ENCODE results near the gene CNRIP1.

CNRIP1 gene

DNA sequence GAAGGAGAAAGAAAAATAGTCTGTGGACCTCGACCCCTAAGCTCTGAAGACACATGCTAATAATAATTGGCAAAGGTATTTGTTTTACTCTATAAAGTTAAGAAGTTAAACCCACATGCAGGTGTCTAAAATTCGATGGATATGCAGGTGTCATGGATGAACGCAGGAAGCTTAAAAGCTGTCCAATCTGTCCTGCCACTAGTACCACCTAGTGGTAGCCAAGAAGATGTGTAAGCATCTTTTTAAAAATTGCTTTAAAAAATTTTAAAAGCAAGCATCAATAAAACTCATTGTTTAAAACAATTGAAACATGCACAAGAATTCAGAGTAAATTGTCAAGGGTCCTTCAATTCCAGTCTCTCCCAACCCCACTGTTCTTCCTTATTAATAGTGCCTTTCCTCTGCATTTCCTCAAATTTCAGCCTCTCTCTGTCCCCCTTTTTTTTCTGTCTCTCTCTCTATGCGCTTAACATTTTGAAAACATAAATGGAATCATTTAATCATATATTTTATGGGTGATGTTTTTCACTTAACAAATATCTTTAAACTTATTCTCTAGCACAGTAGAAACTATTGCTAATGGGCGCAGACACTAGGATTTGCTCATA, 36.8 kb downstream of the CNRIP1 start:
- H3K27ac ChIP-seq (ENCODE audit: insufficient read depth, low read length, poor library complexity, severe bottlenecking), result no peak overlapping the region
- H3K9me3 ChIP-seq (ENCODE audit: control insufficient read depth, low read length), result no peaks in the 10 kb centered on the region
- no peak overlapping the region for H3K4me3 ChIP-seq (ENCODE audit: insufficient read depth, low read depth, low read length, poor library complexity, severe bottlenecking)
- DNase-seq, result peak in 1 of 3 donors; percentile 11
- H3K4me1 ChIP-seq (ENCODE audit: control insufficient read depth, insufficient read depth, low read length, poor library complexity, severe bottlenecking), result no peaks in the 10 kb centered on the region
- H3K36me3 ChIP-seq (ENCODE audit: control insufficient read depth, insufficient read depth, low read length), result no peaks in the 10 kb centered on the region
- H3K27me3 ChIP-seq (replicated peaks; ENCODE audit: control insufficient read depth, insufficient read depth, low read length, poor library complexity, severe bottlenecking), result no peaks in the 10 kb centered on the region

DNA sequence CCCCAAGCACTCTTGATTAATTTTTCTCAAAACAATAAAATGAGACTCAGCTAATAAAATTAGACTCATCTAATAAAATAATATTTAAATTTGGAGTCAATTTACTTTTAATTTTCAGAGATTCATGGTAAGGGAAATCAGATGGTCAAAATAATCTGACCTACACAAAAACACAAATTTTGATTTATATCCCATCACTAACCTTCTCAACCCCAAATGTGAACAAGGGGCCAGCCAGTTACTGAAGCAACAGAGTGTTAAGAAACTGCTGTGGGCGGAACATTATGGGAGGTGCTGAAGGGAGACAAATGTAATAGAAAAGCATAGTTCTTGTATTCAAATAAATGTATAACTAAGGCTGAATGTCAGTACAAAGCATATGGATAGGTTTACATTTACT, 39.0 kb downstream of the CNRIP1 start:
- H3K4me3 ChIP-seq (ENCODE audit: insufficient read depth, low read depth, low read length, poor library complexity, severe bottlenecking), result no peak overlapping the region
- no peaks in the 10 kb centered on the region for H3K9me3 ChIP-seq (ENCODE audit: control insufficient read depth, low read length)
- no peak overlapping the region for H3K27ac ChIP-seq (ENCODE audit: insufficient read depth, low read length, poor library complexity, severe bottlenecking)
- H3K36me3 ChIP-seq (ENCODE audit: control insufficient read depth, insufficient read depth, low read length), result no peaks in the 10 kb centered on the region
- no peaks in the 10 kb centered on the region for H3K4me1 ChIP-seq (ENCODE audit: control insufficient read depth, insufficient read depth, low read length, poor library complexity, severe bottlenecking)
- DNase-seq, result no peak
- H3K27me3 ChIP-seq (replicated peaks; ENCODE audit: control insufficient read depth, insufficient read depth, low read length, poor library complexity, severe bottlenecking), result no peaks in the 10 kb centered on the region

DNA sequence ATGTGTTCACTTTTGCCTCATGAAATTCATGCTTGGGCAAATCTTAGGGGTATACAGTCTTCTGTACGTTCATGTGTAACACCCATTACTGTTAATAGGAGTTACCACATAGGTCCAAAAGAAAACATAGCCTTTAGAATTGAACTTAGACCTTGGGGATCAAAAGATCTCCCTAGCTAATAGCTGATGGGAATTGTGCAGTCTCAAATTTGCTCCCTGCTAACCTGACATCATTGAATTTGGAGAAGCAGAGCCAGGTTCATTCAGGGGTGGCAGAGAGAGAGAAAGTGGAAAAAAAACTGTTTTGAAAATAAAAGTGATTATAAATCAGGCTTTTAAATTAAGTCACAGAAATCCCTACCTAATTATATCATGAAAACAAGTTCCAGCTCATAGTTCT, 39.4 kb downstream of the CNRIP1 start:
- Histone ChIP-seq H3K4me1 (ENCODE audit: control insufficient read depth, insufficient read depth, low read length, poor library complexity, severe bottlenecking) (no peaks in the 10 kb centered on the region), H3K4me3 (ENCODE audit: insufficient read depth, low read depth, low read length, poor library complexity, severe bottlenecking) (no peak overlapping the region), H3K27ac (ENCODE audit: insufficient read depth, low read length, poor library complexity, severe bottlenecking) (no peak overlapping the region), H3K9me3 (ENCODE audit: control insufficient read depth, low read length) (no peaks in the 10 kb centered on the region), H3K36me3 (ENCODE audit: control insufficient read depth, insufficient read depth, low read length) (no peaks in the 10 kb centered on the region), H3K27me3 (replicated peaks; ENCODE audit: control insufficient read depth, insufficient read depth, low read length, poor library complexity, severe bottlenecking) (no peaks in the 10 kb centered on the region)
- DNase-seq, result no peak

GRCh38 chr2:68279691-68280090, 40.1 kb downstream of the CNRIP1 start:
- no peak overlapping the region for H3K4me3 ChIP-seq (ENCODE audit: insufficient read depth, low read depth, low read length, poor library complexity, severe bottlenecking)
- H3K4me1 ChIP-seq (ENCODE audit: control insufficient read depth, insufficient read depth, low read length, poor library complexity, severe bottlenecking), result no peaks in the 10 kb centered on the region
- no peak for DNase-seq
- H3K36me3 ChIP-seq (ENCODE audit: control insufficient read depth, insufficient read depth, low read length), result no peaks in the 10 kb centered on the region
- no peak overlapping the region for H3K27ac ChIP-seq (ENCODE audit: insufficient read depth, low read length, poor library complexity, severe bottlenecking)
- no peaks in the 10 kb centered on the region for H3K27me3 ChIP-seq (replicated peaks; ENCODE audit: control insufficient read depth, insufficient read depth, low read length, poor library complexity, severe bottlenecking)
- no peaks in the 10 kb centered on the region for H3K9me3 ChIP-seq (ENCODE audit: control insufficient read depth, low read length)

GRCh38 chr2:68278169-68278568, 41.6 kb downstream of the CNRIP1 start:
- no peaks in the 10 kb centered on the region for H3K27me3 ChIP-seq (replicated peaks; ENCODE audit: control insufficient read depth, insufficient read depth, low read length, poor library complexity, severe bottlenecking)
- H3K27ac ChIP-seq (ENCODE audit: insufficient read depth, low read length, poor library complexity, severe bottlenecking), result no peak overlapping the region
- no peaks in the 10 kb centered on the region for H3K36me3 ChIP-seq (ENCODE audit: control insufficient read depth, insufficient read depth, low read length)
- no peak overlapping the region for H3K4me3 ChIP-seq (ENCODE audit: insufficient read depth, low read depth, low read length, poor library complexity, severe bottlenecking)
- no peak for DNase-seq
- no peaks in the 10 kb centered on the region for H3K4me1 ChIP-seq (ENCODE audit: control insufficient read depth, insufficient read depth, low read length, poor library complexity, severe bottlenecking)
- H3K9me3 ChIP-seq (ENCODE audit: control insufficient read depth, low read length), result no peaks in the 10 kb centered on the region

GRCh38 chr2:68274022-68274421, 45.7 kb downstream of the CNRIP1 start:
- Histone ChIP-seq H3K36me3 (ENCODE audit: control insufficient read depth, insufficient read depth, low read length) (no peaks in the 10 kb centered on the region), H3K4me1 (ENCODE audit: control insufficient read depth, insufficient read depth, low read length, poor library complexity, severe bottlenecking) (no peaks in the 10 kb centered on the region), H3K27ac (ENCODE audit: insufficient read depth, low read length, poor library complexity, severe bottlenecking) (no peak overlapping the region), H3K27me3 (replicated peaks; ENCODE audit: control insufficient read depth, insufficient read depth, low read length, poor library complexity, severe bottlenecking) (no peaks in the 10 kb centered on the region), H3K4me3 (ENCODE audit: insufficient read depth, low read depth, low read length, poor library complexity, severe bottlenecking) (no peak overlapping the region), H3K9me3 (ENCODE audit: control insufficient read depth, low read length) (no peaks in the 10 kb centered on the region)
- no peak for DNase-seq

GRCh38 chr2:68272246-68272994, 47.3 kb downstream of the CNRIP1 start:
- no peak overlapping the region for H3K27ac ChIP-seq (ENCODE audit: insufficient read depth, low read length, poor library complexity, severe bottlenecking)
- H3K4me3 ChIP-seq (ENCODE audit: insufficient read depth, low read depth, low read length, poor library complexity, severe bottlenecking), result no peak overlapping the region
- H3K4me1 ChIP-seq (ENCODE audit: control insufficient read depth, insufficient read depth, low read length, poor library complexity, severe bottlenecking), result no peaks in the 10 kb centered on the region
- no peaks in the 10 kb centered on the region for H3K9me3 ChIP-seq (ENCODE audit: control insufficient read depth, low read length)
- no peak for DNase-seq
- no peaks in the 10 kb centered on the region for H3K36me3 ChIP-seq (ENCODE audit: control insufficient read depth, insufficient read depth, low read length)
- no peaks in the 10 kb centered on the region for H3K27me3 ChIP-seq (replicated peaks; ENCODE audit: control insufficient read depth, insufficient read depth, low read length, poor library complexity, severe bottlenecking)

DNA sequence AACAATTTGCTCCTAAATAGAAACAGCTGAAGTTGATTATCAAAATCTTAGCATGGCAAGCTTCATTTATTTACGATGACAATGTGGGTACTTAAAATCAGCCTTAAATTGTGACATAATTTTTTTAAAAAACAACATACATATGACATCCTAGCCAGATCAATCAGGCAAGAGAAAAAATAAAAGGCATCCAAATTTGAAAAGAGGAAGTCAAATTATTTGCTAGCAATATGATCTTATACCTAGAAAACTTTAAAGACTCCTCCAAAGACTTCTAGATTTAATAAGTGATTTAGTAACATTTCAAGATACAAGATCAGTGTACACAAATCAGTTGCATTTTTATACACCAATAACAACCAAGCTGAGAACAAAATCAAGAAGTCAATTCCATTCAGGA, 53.1 kb downstream of the CNRIP1 start:
- Histone ChIP-seq H3K27ac (ENCODE audit: insufficient read depth, low read length, poor library complexity, severe bottlenecking) (no peak overlapping the region), H3K36me3 (ENCODE audit: control insufficient read depth, insufficient read depth, low read length) (no peaks in the 10 kb centered on the region), H3K4me3 (ENCODE audit: insufficient read depth, low read depth, low read length, poor library complexity, severe bottlenecking) (no peak overlapping the region), H3K27me3 (replicated peaks; ENCODE audit: control insufficient read depth, insufficient read depth, low read length, poor library complexity, severe bottlenecking) (no peaks in the 10 kb centered on the region), H3K4me1 (ENCODE audit: control insufficient read depth, insufficient read depth, low read length, poor library complexity, severe bottlenecking) (no peaks in the 10 kb centered on the region), H3K9me3 (ENCODE audit: control insufficient read depth, low read length) (no peaks in the 10 kb centered on the region)
- no peak for DNase-seq

DNA sequence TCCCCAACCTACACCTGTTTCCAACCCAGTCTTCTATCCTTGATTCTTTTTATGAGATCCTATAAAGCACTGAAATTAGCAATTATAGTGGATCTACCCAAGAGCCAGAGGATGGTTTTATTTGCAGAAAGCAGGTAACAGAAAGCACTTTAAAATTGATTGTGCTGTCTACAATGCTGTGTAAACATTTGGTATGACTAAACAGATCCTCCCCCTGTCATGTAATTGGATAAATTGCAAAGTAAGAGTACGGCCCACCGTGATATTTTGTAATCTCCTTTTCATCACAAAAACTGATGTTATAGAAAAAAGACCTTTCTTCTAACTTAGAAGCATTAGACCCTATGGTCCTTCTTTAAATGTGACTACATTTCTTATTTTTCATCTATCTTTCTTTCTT, 56.1 kb downstream of the CNRIP1 start:
- H3K4me3 ChIP-seq (ENCODE audit: insufficient read depth, low read depth, low read length, poor library complexity, severe bottlenecking), result no peak overlapping the region
- no peaks in the 10 kb centered on the region for H3K9me3 ChIP-seq (ENCODE audit: control insufficient read depth, low read length)
- H3K4me1 ChIP-seq (ENCODE audit: control insufficient read depth, insufficient read depth, low read length, poor library complexity, severe bottlenecking), result no peaks in the 10 kb centered on the region
- H3K36me3 ChIP-seq (ENCODE audit: control insufficient read depth, insufficient read depth, low read length), result no peaks in the 10 kb centered on the region
- no peak overlapping the region for H3K27ac ChIP-seq (ENCODE audit: insufficient read depth, low read length, poor library complexity, severe bottlenecking)
- DNase-seq, result no peak
- no peaks in the 10 kb centered on the region for H3K27me3 ChIP-seq (replicated peaks; ENCODE audit: control insufficient read depth, insufficient read depth, low read length, poor library complexity, severe bottlenecking)

DNA sequence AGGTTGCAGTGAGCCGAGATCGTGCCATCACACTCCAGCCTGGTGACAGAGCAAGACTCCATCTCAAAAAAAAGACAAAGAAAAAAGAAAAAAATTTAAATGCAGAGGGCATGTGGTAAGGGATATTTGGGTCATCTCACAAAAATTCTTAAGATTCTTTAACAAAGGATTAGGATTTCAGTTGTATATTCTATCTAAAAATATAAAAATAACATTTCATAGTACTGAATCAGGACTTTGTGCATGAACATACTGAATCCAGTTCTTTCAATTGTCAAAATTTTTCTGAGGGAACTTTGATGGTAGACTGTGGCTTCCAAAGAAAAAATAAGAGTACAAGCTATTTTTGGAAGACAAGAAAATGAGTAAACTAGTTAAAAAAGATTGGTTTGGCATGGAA, 60.9 kb downstream of the CNRIP1 start:
- Histone ChIP-seq H3K27me3 (replicated peaks; ENCODE audit: control insufficient read depth, insufficient read depth, low read length, poor library complexity, severe bottlenecking) (no peaks in the 10 kb centered on the region), H3K9me3 (ENCODE audit: control insufficient read depth, low read length) (no peaks in the 10 kb centered on the region), H3K4me1 (ENCODE audit: control insufficient read depth, insufficient read depth, low read length, poor library complexity, severe bottlenecking) (peaks cover 7% of the 10 kb centered on the region), H3K27ac (ENCODE audit: insufficient read depth, low read length, poor library complexity, severe bottlenecking) (no peak overlapping the region), H3K36me3 (ENCODE audit: control insufficient read depth, insufficient read depth, low read length) (no peaks in the 10 kb centered on the region), H3K4me3 (ENCODE audit: insufficient read depth, low read depth, low read length, poor library complexity, severe bottlenecking) (no peak overlapping the region)
- no peak for DNase-seq
